NB4 (cell line): ENCODE data around the gene ZAR1.

Source experiments
- CTCF ChIP-seq: IDR thresholded peaks from one replicate; pipeline ENCODE4 v1.5.1; 2012; ENCODE audit warnings: low read depth, low read length
- MYC ChIP-seq: IDR thresholded peaks from 2 replicates; pipeline ENCODE4 v1.6.1; 2011; ENCODE audit warnings: low read depth, low read length
- POLR2A ChIP-seq: IDR thresholded peaks from 2 replicates; pipeline ENCODE4 v1.6.1; 2011; ENCODE audit warnings: mild to moderate bottlenecking; ENCODE audit not compliant: insufficient read length; ENCODE audit errors: extremely low read depth

- TF ChIP-seq CTCF: no peak
- TF ChIP-seq MYC: no peak
- no peak for TF ChIP-seq POLR2A
These were observed 53.7 kb downstream of the ZAR1 start for GRCh38 chr4:48543796-48544195.
